Neural cell (in vitro differentiated cells): ENCODE results near the gene SRA1. TPM values are rescaled to one million over a fixed set of nuclear protein-coding genes. Genes with fewer than 3 reads are reported as not detected.

Source experiments
- H2AFZ ChIP-seq: fragments of 200-600, 300-800 bp; sonication (generic), shearing (Covaris generic); 2 replicates; pipeline ENCODE4 v1.6.0; 2014; ENCODE audit warnings: low read depth, mild to moderate bottlenecking, antibody characterized with exemption, low read length, moderate library complexity
- H3F3A ChIP-seq: fragments of 200-600 bp; shearing (Covaris generic); 2 replicates; pipeline ENCODE4 v1.6.1; 2016; ENCODE audit warnings: mild to moderate bottlenecking, moderate library complexity, mixed read lengths, antibody characterized with exemption, low read length; ENCODE audit not compliant: insufficient read depth, poor library complexity, severe bottlenecking
- H3K27ac ChIP-seq: fragments of 200-600, 300-800 bp; sonication (generic), shearing (Covaris generic); 2 replicates; pipeline ENCODE4 v1.5.1; 2014; ENCODE audit warnings: mild to moderate bottlenecking, low read length, moderate library complexity
- H3K27me3 ChIP-seq: fragments of 300-800, 200-600 bp; sonication (generic), shearing (Covaris generic); 2 replicates; pipeline ENCODE4 v1.6.0; 2014; ENCODE audit warnings: mild to moderate bottlenecking, low read depth, low read length, moderate library complexity; ENCODE audit not compliant: insufficient read depth
- H3K36me3 ChIP-seq: fragments of 300-800, 200-600 bp; sonication (generic), shearing (Covaris generic); 2 replicates; pipeline ENCODE4 v1.5.1; 2014; ENCODE audit warnings: mild to moderate bottlenecking, antibody characterized with exemption, low read length, moderate library complexity; ENCODE audit not compliant: insufficient read depth
- H3K4me2 ChIP-seq: fragments of 300-800, 200-600 bp; sonication (generic), shearing (Covaris generic); 2 replicates; pipeline ENCODE4 v1.6.0; 2014; ENCODE audit warnings: mild to moderate bottlenecking, low read length
- H3K4me3 ChIP-seq: fragments of 300-800, 200-600 bp; sonication (generic), shearing (Covaris generic); 2 replicates; pipeline ENCODE4 v1.5.1; 2014; ENCODE audit warnings: mild to moderate bottlenecking, low read length, moderate library complexity
- H3K79me2 ChIP-seq: fragments of 200-600 bp; shearing (Covaris generic); replicated peaks from 2 replicates; pipeline ENCODE4 v1.6.0; 2014; ENCODE audit warnings: mild to moderate bottlenecking, low read length, moderate library complexity; ENCODE audit not compliant: insufficient read depth
- H3K9ac ChIP-seq: fragments of 300-800, 200-600 bp; sonication (generic), shearing (Covaris generic); 2 replicates; pipeline ENCODE4 v1.6.1; 2016; ENCODE audit warnings: mild to moderate bottlenecking, low read length, mixed read lengths
- H3K9me2 ChIP-seq: fragments of 200-600 bp; shearing (Covaris generic); 2 replicates; pipeline ENCODE4 v1.6.1; 2016; ENCODE audit warnings: mild to moderate bottlenecking, low read length, mixed read lengths; ENCODE audit not compliant: insufficient read depth
- H3K9me3 ChIP-seq: fragments of 200-600, 300-800 bp; sonication (generic), shearing (Covaris generic); 2 replicates; pipeline ENCODE4 v1.6.1; 2016; ENCODE audit warnings: mild to moderate bottlenecking, mixed run types, low read length, moderate library complexity, mixed read lengths
- H4K20me1 ChIP-seq: fragments of 200-600 bp; shearing (Covaris generic); 2 replicates; pipeline ENCODE4 v1.6.1; 2016; ENCODE audit warnings: mild to moderate bottlenecking, mixed run types; ENCODE audit not compliant: insufficient read depth
- CTCF ChIP-seq: fragments of 450-650 bp; IDR thresholded peaks from 2 replicates; pipeline ENCODE4 v1.5.1; 2014; ENCODE audit warnings: antibody characterized with exemption, mild to moderate bottlenecking, moderate library complexity; ENCODE audit not compliant: poor library complexity, severe bottlenecking
- EP300 ChIP-seq: fragments of 450-650 bp; conservative IDR thresholded peaks from 2 replicates; pipeline ENCODE4 v1.6.1; 2014; ENCODE audit warnings: antibody characterized with exemption, mild to moderate bottlenecking, moderate library complexity; ENCODE audit not compliant: poor library complexity, severe bottlenecking
- EZH2 ChIP-seq: fragments of 200-600, 300-800 bp; shearing (Covaris generic), sonication (generic); IDR thresholded peaks from 2 replicates; pipeline ENCODE4 v1.6.1; 2014; ENCODE audit warnings: antibody characterized with exemption, low read length, borderline replicate concordance, mild to moderate bottlenecking; ENCODE audit not compliant: insufficient read depth, poor library complexity, severe bottlenecking
- MXI1 ChIP-seq: fragments of 450-650 bp; conservative IDR thresholded peaks from 2 replicates; pipeline ENCODE4 v1.6.1; 2014; ENCODE audit warnings: antibody characterized with exemption, mild to moderate bottlenecking; ENCODE audit not compliant: poor library complexity, severe bottlenecking
- POLR2AphosphoS5 ChIP-seq: IDR thresholded peaks from 2 replicates; pipeline ENCODE4 v1.6.1; 2012
- RAD21 ChIP-seq: fragments of 450-650 bp; conservative IDR thresholded peaks from 2 replicates; pipeline ENCODE4 v1.6.1; 2014; ENCODE audit warnings: antibody characterized with exemption, mild to moderate bottlenecking, moderate library complexity
- SMC3 ChIP-seq: fragments of 450-650 bp; conservative IDR thresholded peaks from 2 replicates; pipeline ENCODE4 v1.6.1; 2014; ENCODE audit warnings: antibody characterized with exemption, mild to moderate bottlenecking, moderate library complexity; ENCODE audit not compliant: poor library complexity
- TAF1 ChIP-seq: IDR thresholded peaks from 2 replicates; pipeline ENCODE4 v1.6.1; 2012; ENCODE audit warnings: low read depth
- polyA plus RNA-seq: library from polyadenylated mRNA; depleted of rRNA; stranded (reverse); fragments of >200 nt; gene quantifications from 2 replicates; pipeline ENCODE4 v1.2.3, GENCODE V29; 2014
- TF ChIP-seq, protein P1 (sequence below): IDR thresholded peaks from 2 replicates; pipeline ENCODE4 v1.6.1; 2012; ENCODE audit warnings: borderline replicate concordance

Gene SRA1
- polyA plus RNA-seq, 1 donor from 2014 or later: 73.5 TPM

DNA sequence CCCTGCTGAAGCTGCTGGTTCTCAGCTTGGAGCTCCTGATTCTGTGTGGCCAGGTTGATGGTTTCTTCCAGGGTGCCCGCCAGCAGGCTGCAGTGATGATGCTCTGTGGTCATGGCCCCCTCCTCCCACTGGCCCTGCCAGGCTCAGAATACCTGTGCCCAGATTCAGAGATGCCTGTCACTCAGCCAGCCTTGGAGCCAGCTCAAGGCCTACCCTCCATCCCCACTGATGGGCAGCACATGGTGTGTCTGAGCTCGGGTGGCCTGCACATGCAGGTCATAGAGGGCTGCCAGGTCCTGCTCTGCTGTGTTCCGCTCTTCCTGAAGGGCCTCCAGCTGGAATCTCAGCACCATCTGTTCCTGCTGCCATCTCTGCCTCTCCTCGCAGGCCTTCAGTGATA lies 12.8 kb upstream of the SRA1 start:
- Histone ChIP-seq H3K4me3 (no peak overlapping the region), H3K9me3 (no peaks in the 10 kb centered on the region), H3F3A (no peaks in the 10 kb centered on the region), H3K27me3 (no peaks in the 10 kb centered on the region), H3K4me2 (no peak overlapping the region), H4K20me1 (no peaks in the 10 kb centered on the region), H3K79me2 (peaks cover 11% of the 10 kb centered on the region), H2AFZ (no peak overlapping the region), H3K36me3 (no peaks in the 10 kb centered on the region), H3K27ac (no peak overlapping the region), H3K9me2 (no peaks in the 10 kb centered on the region), H3K9ac (no peak overlapping the region)
- TF ChIP-seq CTCF: no peak
- TF ChIP-seq POLR2AphosphoS5: no peak
- TF ChIP-seq SMC3: no peak
- no peak for TF ChIP-seq RAD21
- TF ChIP-seq, protein P1, sequence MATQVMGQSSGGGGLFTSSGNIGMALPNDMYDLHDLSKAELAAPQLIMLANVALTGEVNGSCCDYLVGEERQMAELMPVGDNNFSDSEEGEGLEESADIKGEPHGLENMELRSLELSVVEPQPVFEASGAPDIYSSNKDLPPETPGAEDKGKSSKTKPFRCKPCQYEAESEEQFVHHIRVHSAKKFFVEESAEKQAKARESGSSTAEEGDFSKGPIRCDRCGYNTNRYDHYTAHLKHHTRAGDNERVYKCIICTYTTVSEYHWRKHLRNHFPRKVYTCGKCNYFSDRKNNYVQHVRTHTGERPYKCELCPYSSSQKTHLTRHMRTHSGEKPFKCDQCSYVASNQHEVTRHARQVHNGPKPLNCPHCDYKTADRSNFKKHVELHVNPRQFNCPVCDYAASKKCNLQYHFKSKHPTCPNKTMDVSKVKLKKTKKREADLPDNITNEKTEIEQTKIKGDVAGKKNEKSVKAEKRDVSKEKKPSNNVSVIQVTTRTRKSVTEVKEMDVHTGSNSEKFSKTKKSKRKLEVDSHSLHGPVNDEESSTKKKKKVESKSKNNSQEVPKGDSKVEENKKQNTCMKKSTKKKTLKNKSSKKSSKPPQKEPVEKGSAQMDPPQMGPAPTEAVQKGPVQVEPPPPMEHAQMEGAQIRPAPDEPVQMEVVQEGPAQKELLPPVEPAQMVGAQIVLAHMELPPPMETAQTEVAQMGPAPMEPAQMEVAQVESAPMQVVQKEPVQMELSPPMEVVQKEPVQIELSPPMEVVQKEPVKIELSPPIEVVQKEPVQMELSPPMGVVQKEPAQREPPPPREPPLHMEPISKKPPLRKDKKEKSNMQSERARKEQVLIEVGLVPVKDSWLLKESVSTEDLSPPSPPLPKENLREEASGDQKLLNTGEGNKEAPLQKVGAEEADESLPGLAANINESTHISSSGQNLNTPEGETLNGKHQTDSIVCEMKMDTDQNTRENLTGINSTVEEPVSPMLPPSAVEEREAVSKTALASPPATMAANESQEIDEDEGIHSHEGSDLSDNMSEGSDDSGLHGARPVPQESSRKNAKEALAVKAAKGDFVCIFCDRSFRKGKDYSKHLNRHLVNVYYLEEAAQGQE: no peak
- TF ChIP-seq EZH2: no peak
- no peak for TF ChIP-seq MXI1
- no peak for TF ChIP-seq TAF1
- TF ChIP-seq EP300: no peak

- no peak overlapping the region for H3K4me3 ChIP-seq
- no peak overlapping the region for H3K27ac ChIP-seq
- no peak overlapping the region for H3K4me2 ChIP-seq
- no peaks in the 10 kb centered on the region for H3K9me3 ChIP-seq
- H4K20me1 ChIP-seq: no peaks in the 10 kb centered on the region
- H3K79me2 ChIP-seq: peaks cover 14% of the 10 kb centered on the region
- no peak for TF ChIP-seq EP300
- no peak for TF ChIP-seq POLR2AphosphoS5
- TF ChIP-seq RAD21: no peak
- no peak for TF ChIP-seq CTCF
- TF ChIP-seq MXI1: no peak
- TF ChIP-seq TAF1: no peak
- TF ChIP-seq SMC3: no peak
- TF ChIP-seq EZH2: no peak
- TF ChIP-seq, protein P1: no peak
- H3K27me3 ChIP-seq: no peaks in the 10 kb centered on the region
- H3K36me3 ChIP-seq: no peaks in the 10 kb centered on the region
- H3K9ac ChIP-seq: no peak overlapping the region
- no peak overlapping the region for H2AFZ ChIP-seq
- H3K9me2 ChIP-seq: no peaks in the 10 kb centered on the region
- H3F3A ChIP-seq: no peaks in the 10 kb centered on the region
Observed at GRCh38 chr5:140569197-140569596, 11.9 kb upstream of the SRA1 start.
